K562 (cell line): ENCODE results near the gene SLC34A3. TPM values are rescaled to one million over a fixed set of nuclear protein-coding genes. Genes with fewer than 3 reads are reported as not detected.

Source experiments
- BHLHE40 ChIP-seq: IDR thresholded peaks from 2 replicates; pipeline ENCODE4 v1.6.1; 2011; ENCODE audit warnings: low read length, improper control_type of control experiment
- MYC ChIP-seq, 2 experiments: fragments of 250-450 bp in 1 of 2; sonication (Bioruptor Pico) in 1 of 2; IDR thresholded peaks; 2 replicates each; pipeline versions ENCODE4 v1.5.1 to v1.6.1; 2012 to 2021; ENCODE audit warnings: low read depth in 2 of 2, borderline replicate concordance in 1 of 2, improper control_type of control experiment in 1 of 2, low read length in 1 of 2, mild to moderate bottlenecking in 1 of 2, moderate library complexity in 1 of 2
- NCOA4 ChIP-seq: fragments of 450-650 bp; IDR thresholded peaks from 2 replicates; pipeline ENCODE4 v1.6.1; 2018; ENCODE audit warnings: mild to moderate bottlenecking; ENCODE audit not compliant: partially characterized antibody
- RB1 ChIP-seq: fragments of 450-650 bp; IDR thresholded peaks from 2 replicates; pipeline ENCODE4 v1.6.1; 2017; ENCODE audit warnings: low read depth, mild to moderate bottlenecking
- SUPT5H ChIP-seq: fragments of 450-650 bp; IDR thresholded peaks from 2 replicates; pipeline ENCODE4 v1.6.1; 2016
- TBL1XR1 ChIP-seq, 2 experiments: IDR thresholded peaks; 2 replicates each; pipeline ENCODE4 v1.6.1; 2012; ENCODE audit warnings: improper control_type of control experiment in 2 of 2, low read length in 2 of 2, mild to moderate bottlenecking in 1 of 2
- TCF3 ChIP-seq: sonication (generic); formaldehyde crosslinking; IDR thresholded peaks from 2 replicates; pipeline ENCODE4 v1.4.0; 2020; ENCODE audit warnings: mild to moderate bottlenecking, missing genetic modification reagents
- YY1 ChIP-seq, 3 experiments: IDR thresholded peaks; 2 replicates each; pipeline ENCODE4 v1.6.1; 2011; ENCODE audit warnings: low read length in 2 of 3, mild to moderate bottlenecking in 2 of 3, moderate library complexity in 2 of 3, borderline replicate concordance in 1 of 3, control low read depth in 1 of 3, low read depth in 1 of 3; ENCODE audit not compliant: insufficient read depth in 3 of 3, insufficient replicate concordance in 2 of 3, control insufficient read depth in 1 of 3, insufficient read length in 1 of 3; ENCODE audit errors: extremely low read depth in 1 of 3
- ZNF174 ChIP-seq: fragments of 250-450 bp; sonication (Bioruptor Pico); IDR thresholded peaks from 2 replicates; pipeline ENCODE4 v1.4.0; 2020; ENCODE audit warnings: mild to moderate bottlenecking
- polyA plus RNA-seq, 8 experiments: library from polyadenylated mRNA; depleted of rRNA in 4 of 8; stranded (reverse) in 5 of 8; unstranded in 3 of 8; fragments of >200 nt; fragmentation: Nextera tagmentation in 2 of 8; fragmentation: Illumina TruSeq in 1 of 8; extraction: Ambion mirVana in 2 of 8; extraction: Trizol in 1 of 8; gene quantifications; 2 replicates each; pipeline versions ENCODE4 v1.2.1 to v1.2.3, GENCODE V29; 2011 to 2014; ENCODE audit warnings: inconsistent platforms in 1 of 8, missing spikeins in 1 of 8
- total RNA-seq, 7 experiments: library from RNA; depleted of rRNA in 6 of 7; stranded (reverse); fragments of >200 nt in 6 of 7; fragmentation: Illumina TruSeq in 2 of 7; extraction: Trizol in 2 of 7; gene quantifications; 2 replicates each; pipeline versions ENCODE4 v1.2.1 to v1.2.3, GENCODE V29; 2011 to 2021; ENCODE audit warnings: low replicate concordance in 1 of 7
- TF ChIP-seq, protein P1 (sequence below): sonication (generic); formaldehyde crosslinking; IDR thresholded peaks from 2 replicates; pipeline ENCODE4 v1.8.0; 2023; ENCODE audit warnings: mild to moderate bottlenecking, missing genetic modification reagents
- TF ChIP-seq, protein P2 (sequence below): fragments of 450-650 bp; formaldehyde crosslinking; IDR thresholded peaks from 2 replicates; pipeline ENCODE4 v1.4.0; 2020; ENCODE audit warnings: mild to moderate bottlenecking, moderate library complexity
- TF ChIP-seq, protein P3 (sequence below): fragments of 450-650 bp; IDR thresholded peaks from 2 replicates; pipeline ENCODE4 v1.6.1; 2016
- TF ChIP-seq, protein P4 (sequence below): sonication (generic); IDR thresholded peaks from 2 replicates; pipeline ENCODE4 v1.6.1; 2016
- TF ChIP-seq, protein P5 (sequence below): fragments of 250-450 bp; sonication (Bioruptor Pico); IDR thresholded peaks from 2 replicates; pipeline ENCODE4 v1.4.0; 2020; ENCODE audit warnings: mild to moderate bottlenecking

SLC34A3 gene
- total and polyA plus RNA-seq, 9 of the 15 experiments (the other 6 are each of a cell fraction or from before 2014, with no cell fraction given) = not detected

DNA sequence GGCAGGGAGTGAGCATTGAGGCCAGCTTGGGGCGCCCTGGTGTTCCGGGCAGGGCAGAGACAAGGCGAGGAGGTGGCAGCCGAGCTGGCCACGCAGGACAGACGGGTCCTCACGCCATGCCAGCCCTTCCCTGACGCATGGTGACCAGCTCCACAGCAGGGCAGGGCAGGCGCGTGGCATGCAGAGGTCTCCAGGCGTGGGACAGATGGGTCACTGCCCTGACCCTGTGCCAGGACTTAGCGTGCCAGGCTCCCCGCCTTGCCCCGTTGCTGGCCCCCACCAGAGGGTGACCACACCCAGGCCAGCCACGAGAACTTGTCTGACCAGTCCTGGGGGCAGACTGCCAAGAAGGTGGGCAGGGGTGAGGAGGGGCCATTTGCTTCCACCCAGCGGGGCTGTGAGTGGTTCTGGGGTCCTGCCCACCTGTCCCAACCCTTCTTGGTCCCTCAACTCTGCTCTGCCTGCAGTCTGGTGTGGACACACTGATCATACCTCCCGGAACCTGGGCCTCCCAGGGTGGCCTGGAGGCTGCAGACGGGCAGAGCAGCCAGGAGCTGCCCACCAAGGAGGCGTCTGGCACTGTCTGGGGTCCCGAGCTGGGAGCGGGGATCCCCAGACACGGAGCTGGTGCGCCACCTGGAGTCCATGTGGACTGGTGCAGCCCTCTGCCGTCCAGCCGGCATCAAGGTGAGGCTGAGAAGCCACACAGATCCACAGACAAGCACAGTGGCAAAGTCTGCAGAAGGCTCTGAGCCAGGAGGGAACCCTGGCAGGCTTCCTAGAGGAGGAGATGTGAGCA, 3.4 kb upstream of the SLC34A3 start, which contains the start of gene RNF224 (continued):
- TF ChIP-seq BHLHE40 (no peak), RB1 (peak; percentile 80; the same call in 1 of the 2 replicates), YY1 (IDR thresholded peaks at IDR 0.05; ENCODE audit: borderline replicate concordance in 1 of 3, control insufficient read depth in 1 of 3, extremely low read depth in 1 of 3, insufficient read depth in 3 of 3, insufficient read length in 1 of 3, insufficient replicate concordance in 2 of 3, low read depth in 1 of 3, low read length in 2 of 3) (peak in 1 of 3 experiments; percentile 35), NCOA4 (no peak), TCF3 (CRISPR knock-in tag) (no peak), SUPT5H (no peak), ZNF174 (CRISPR knock-in tag) (no peak), TBL1XR1 (IDR thresholded peaks at IDR 0.05; ENCODE audit: low read length in 2 of 2) (0 out of 4 replicates have a peak, but pooled peaks of 1 of the 2 experiments have one; percentile 34), MYC (IDR thresholded peaks at IDR 0.05; ENCODE audit: low read depth, low read length) (peak; percentile 41; the same call in 1 of the 2 replicates), MYC (CRISPR knock-in tag; IDR thresholded peaks at IDR 0.05; ENCODE audit: borderline replicate concordance, low read depth) (no peak)
- TF ChIP-seq, protein P1, sequence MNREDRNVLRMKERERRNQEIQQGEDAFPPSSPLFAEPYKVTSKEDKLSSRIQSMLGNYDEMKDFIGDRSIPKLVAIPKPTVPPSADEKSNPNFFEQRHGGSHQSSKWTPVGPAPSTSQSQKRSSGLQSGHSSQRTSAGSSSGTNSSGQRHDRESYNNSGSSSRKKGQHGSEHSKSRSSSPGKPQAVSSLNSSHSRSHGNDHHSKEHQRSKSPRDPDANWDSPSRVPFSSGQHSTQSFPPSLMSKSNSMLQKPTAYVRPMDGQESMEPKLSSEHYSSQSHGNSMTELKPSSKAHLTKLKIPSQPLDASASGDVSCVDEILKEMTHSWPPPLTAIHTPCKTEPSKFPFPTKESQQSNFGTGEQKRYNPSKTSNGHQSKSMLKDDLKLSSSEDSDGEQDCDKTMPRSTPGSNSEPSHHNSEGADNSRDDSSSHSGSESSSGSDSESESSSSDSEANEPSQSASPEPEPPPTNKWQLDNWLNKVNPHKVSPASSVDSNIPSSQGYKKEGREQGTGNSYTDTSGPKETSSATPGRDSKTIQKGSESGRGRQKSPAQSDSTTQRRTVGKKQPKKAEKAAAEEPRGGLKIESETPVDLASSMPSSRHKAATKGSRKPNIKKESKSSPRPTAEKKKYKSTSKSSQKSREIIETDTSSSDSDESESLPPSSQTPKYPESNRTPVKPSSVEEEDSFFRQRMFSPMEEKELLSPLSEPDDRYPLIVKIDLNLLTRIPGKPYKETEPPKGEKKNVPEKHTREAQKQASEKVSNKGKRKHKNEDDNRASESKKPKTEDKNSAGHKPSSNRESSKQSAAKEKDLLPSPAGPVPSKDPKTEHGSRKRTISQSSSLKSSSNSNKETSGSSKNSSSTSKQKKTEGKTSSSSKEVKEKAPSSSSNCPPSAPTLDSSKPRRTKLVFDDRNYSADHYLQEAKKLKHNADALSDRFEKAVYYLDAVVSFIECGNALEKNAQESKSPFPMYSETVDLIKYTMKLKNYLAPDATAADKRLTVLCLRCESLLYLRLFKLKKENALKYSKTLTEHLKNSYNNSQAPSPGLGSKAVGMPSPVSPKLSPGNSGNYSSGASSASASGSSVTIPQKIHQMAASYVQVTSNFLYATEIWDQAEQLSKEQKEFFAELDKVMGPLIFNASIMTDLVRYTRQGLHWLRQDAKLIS (CRISPR knock-in tag) = no peak
- TF ChIP-seq, protein P2, sequence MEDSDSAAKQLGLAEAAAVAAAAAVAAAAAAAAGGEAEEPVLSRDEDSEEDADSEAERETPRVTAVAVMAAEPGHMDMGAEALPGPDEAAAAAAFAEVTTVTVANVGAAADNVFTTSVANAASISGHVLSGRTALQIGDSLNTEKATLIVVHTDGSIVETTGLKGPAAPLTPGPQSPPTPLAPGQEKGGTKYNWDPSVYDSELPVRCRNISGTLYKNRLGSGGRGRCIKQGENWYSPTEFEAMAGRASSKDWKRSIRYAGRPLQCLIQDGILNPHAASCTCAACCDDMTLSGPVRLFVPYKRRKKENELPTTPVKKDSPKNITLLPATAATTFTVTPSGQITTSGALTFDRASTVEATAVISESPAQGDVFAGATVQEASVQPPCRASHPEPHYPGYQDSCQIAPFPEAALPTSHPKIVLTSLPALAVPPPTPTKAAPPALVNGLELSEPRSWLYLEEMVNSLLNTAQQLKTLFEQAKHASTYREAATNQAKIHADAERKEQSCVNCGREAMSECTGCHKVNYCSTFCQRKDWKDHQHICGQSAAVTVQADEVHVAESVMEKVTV = peak; percentile 95
- TF ChIP-seq, protein P3, sequence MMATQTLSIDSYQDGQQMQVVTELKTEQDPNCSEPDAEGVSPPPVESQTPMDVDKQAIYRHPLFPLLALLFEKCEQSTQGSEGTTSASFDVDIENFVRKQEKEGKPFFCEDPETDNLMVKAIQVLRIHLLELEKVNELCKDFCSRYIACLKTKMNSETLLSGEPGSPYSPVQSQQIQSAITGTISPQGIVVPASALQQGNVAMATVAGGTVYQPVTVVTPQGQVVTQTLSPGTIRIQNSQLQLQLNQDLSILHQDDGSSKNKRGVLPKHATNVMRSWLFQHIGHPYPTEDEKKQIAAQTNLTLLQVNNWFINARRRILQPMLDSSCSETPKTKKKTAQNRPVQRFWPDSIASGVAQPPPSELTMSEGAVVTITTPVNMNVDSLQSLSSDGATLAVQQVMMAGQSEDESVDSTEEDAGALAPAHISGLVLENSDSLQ = no peak
- TF ChIP-seq, protein P4, sequence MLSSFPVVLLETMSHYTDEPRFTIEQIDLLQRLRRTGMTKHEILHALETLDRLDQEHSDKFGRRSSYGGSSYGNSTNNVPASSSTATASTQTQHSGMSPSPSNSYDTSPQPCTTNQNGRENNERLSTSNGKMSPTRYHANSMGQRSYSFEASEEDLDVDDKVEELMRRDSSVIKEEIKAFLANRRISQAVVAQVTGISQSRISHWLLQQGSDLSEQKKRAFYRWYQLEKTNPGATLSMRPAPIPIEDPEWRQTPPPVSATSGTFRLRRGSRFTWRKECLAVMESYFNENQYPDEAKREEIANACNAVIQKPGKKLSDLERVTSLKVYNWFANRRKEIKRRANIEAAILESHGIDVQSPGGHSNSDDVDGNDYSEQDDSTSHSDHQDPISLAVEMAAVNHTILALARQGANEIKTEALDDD = no peak
- TF ChIP-seq, protein P5, sequence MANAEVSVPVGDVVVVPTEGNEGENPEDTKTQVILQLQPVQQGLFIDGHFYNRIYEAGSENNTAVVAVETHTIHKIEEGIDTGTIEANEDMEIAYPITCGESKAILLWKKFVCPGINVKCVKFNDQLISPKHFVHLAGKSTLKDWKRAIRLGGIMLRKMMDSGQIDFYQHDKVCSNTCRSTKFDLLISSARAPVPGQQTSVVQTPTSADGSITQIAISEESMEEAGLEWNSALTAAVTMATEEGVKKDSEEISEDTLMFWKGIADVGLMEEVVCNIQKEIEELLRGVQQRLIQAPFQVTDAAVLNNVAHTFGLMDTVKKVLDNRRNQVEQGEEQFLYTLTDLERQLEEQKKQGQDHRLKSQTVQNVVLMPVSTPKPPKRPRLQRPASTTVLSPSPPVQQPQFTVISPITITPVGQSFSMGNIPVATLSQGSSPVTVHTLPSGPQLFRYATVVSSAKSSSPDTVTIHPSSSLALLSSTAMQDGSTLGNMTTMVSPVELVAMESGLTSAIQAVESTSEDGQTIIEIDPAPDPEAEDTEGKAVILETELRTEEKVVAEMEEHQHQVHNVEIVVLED (CRISPR knock-in tag) = no peak
